OCI-LY3 (cell line): ENCODE data around the gene IFNGR2.

Experiments used
- H2AFZ ChIP-seq: fragments of 200-600, 300-600 bp; shearing (Covaris generic); 2 replicates; pipeline ENCODE4 v1.6.0; 2014; ENCODE audit warnings: antibody characterized with exemption, low read depth, low read length
- H3K27ac ChIP-seq: fragments of 200-600, 300-600 bp; sonication (generic); 2 replicates; pipeline ENCODE4 v1.5.1; 2014; ENCODE audit warnings: mild to moderate bottlenecking, low read length, moderate library complexity, mixed read lengths
- H3K27me3 ChIP-seq: fragments of 200-600, 300-600 bp; sonication (generic); 2 replicates; pipeline ENCODE4 v1.6.1; 2014; ENCODE audit warnings: low read depth, low read length, mixed read lengths
- H3K36me3 ChIP-seq: fragments of 200-600, 300-600 bp; sonication (generic); replicated peaks from 2 replicates; pipeline ENCODE3; 2014; ENCODE audit warnings: low read depth, low read length, mixed read lengths
- H3K4me1 ChIP-seq: fragments of 300-600, 200-600 bp; sonication (generic); 2 replicates; pipeline ENCODE4 v1.6.1; 2014; ENCODE audit warnings: low read length, mixed read lengths
- H3K4me2 ChIP-seq: fragments of 200-600, 300-600 bp; sonication (generic); 2 replicates; pipeline ENCODE4 v1.6.1; 2014; ENCODE audit warnings: low read length, mixed read lengths
- H3K4me3 ChIP-seq: fragments of 300-600, 200-600 bp; sonication (generic); 2 replicates; pipeline ENCODE4 v1.5.1; 2014; ENCODE audit warnings: antibody characterized with exemption, mild to moderate bottlenecking, low read length, moderate library complexity
- H3K79me2 ChIP-seq: fragments of 300-600, 200-600 bp; shearing (Covaris generic); 2 replicates; pipeline ENCODE4 v1.6.1; 2014; ENCODE audit warnings: mild to moderate bottlenecking, low read length, mixed read lengths
- H3K9ac ChIP-seq: fragments of 300-600, 200-600 bp; shearing (Covaris generic); 2 replicates; pipeline ENCODE4 v1.6.0; 2014; ENCODE audit warnings: mild to moderate bottlenecking, low read length, moderate library complexity
- H3K9me3 ChIP-seq: fragments of 200-600, 300-600 bp; shearing (Covaris generic); 2 replicates; pipeline ENCODE4 v1.6.1; 2014; ENCODE audit warnings: low read length, mixed read lengths; ENCODE audit not compliant: insufficient read depth
- H4K20me1 ChIP-seq: fragments of 200-600, 300-600 bp; sonication (generic); 2 replicates; pipeline ENCODE4 v1.6.1; 2016; ENCODE audit warnings: low read length, mixed read lengths; ENCODE audit not compliant: insufficient read depth
- CTCF ChIP-seq: fragments of 200-600, 300-600 bp; sonication (generic); IDR thresholded peaks from 2 replicates; pipeline ENCODE4 v1.5.1; 2014; ENCODE audit warnings: antibody characterized with exemption, low read length, low read depth
- EZH2phosphoT487 ChIP-seq: fragments of 200-600 bp; shearing (Covaris generic); IDR thresholded peaks from 2 replicates; pipeline ENCODE4 v1.6.1; 2018; ENCODE audit warnings: antibody characterized with exemption, mixed run types, low read depth

The IFNGR2 gene

DNA sequence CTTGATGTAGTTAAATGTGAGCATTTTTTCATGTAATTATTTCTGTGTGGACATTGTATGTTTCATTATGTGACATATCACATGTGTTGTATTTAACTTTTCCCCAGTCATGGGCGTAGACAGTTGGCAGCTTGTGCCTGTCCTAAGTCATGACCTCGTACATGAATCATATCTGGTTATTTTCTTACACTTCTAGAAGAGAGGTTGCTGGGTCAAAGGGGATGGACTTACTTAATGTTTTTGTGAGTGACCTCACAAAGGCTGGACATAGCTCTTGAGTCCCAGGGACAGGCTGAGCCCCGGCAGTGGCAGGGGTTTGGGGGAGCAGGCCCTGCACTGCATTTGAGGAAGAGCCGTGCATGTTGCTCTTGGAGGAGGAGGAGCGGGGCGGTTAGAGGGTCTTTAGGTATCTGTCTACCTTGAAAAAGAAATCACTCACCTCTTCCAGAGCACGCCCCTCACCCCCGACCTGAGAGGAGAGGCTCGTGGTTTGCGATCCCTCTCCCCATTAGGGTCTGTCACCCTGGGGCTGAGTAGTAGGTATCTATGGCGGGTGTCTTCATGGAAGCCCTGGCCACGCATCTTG lies 16.4 kb downstream of the IFNGR2 start:
- Histone ChIP-seq H3K27me3 (no peaks in the 10 kb centered on the region), H4K20me1 (peaks cover 7% of the 10 kb centered on the region), H3K4me2 (no peak overlapping the region), H3K79me2 (peaks cover 32% of the 10 kb centered on the region), H3K4me1 (no peaks in the 10 kb centered on the region), H3K27ac (no peak overlapping the region), H3K9ac (no peak overlapping the region), H2AFZ (no peak overlapping the region), H3K4me3 (no peak overlapping the region), H3K36me3 (peaks cover 27% of the 10 kb centered on the region), H3K9me3 (no peaks in the 10 kb centered on the region)
- TF ChIP-seq EZH2phosphoT487: no peak
- TF ChIP-seq CTCF: no peak

DNA sequence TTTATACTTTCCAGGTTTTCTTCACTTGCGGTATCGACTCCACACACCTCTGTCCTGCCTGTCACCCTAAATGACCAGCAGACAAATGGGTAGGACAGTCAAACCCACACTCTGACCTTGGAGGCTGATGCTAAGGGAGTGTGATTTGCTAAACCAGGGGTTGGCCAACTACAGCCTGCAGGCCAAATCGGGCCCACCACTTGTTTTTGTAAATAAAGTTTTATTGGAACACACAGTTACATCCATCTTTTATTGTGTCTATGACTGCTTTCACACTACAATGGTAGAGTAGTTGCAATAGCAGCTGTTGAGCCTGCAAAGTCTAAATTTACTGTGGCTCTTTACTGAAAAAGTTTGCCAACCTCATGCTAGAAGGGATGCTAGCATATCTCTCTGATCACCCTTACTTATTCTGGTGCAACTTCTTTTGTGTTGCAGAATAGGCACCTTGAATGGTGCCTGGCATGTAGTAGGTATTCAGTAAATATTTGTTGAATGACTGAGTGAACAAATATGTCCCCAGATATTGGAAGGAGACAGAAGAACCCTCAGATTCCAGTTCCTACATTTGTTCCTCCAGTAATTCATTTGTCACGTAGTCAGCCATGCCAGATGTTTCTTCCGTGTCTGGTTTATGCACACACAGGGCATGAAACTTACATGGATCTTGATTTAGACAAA lies 18.6 kb downstream of the IFNGR2 start:
- peaks cover 29% of the 10 kb centered on the region for H3K36me3 ChIP-seq
- no peak overlapping the region for H3K9ac ChIP-seq
- H2AFZ ChIP-seq: no peak overlapping the region
- H3K27me3 ChIP-seq: no peaks in the 10 kb centered on the region
- H3K4me2 ChIP-seq: no peak overlapping the region
- peaks cover 18% of the 10 kb centered on the region for H3K79me2 ChIP-seq
- no peaks in the 10 kb centered on the region for H4K20me1 ChIP-seq
- H3K4me1 ChIP-seq: no peaks in the 10 kb centered on the region
- TF ChIP-seq EZH2phosphoT487: no peak
- TF ChIP-seq CTCF: no peak
- no peak overlapping the region for H3K4me3 ChIP-seq
- no peaks in the 10 kb centered on the region for H3K9me3 ChIP-seq
- H3K27ac ChIP-seq: no peak overlapping the region

GRCh38 chr21:33424214-33424613 lies 21.0 kb downstream of the IFNGR2 start:
- Histone ChIP-seq H3K27ac (no peak overlapping the region), H3K9me3 (no peaks in the 10 kb centered on the region), H3K27me3 (no peaks in the 10 kb centered on the region), H3K4me2 (no peak overlapping the region), H3K36me3 (peaks cover 42% of the 10 kb centered on the region), H4K20me1 (no peaks in the 10 kb centered on the region), H3K4me3 (no peak overlapping the region), H2AFZ (no peak overlapping the region), H3K9ac (no peak overlapping the region), H3K4me1 (no peaks in the 10 kb centered on the region), H3K79me2 (peaks cover 6% of the 10 kb centered on the region)
- no peak for TF ChIP-seq EZH2phosphoT487
- TF ChIP-seq CTCF: no peak

GRCh38 chr21:33425825-33426224 lies 22.6 kb downstream of the IFNGR2 start:
- peaks cover 45% of the 10 kb centered on the region for H3K36me3 ChIP-seq

More at GRCh38 chr21:33425825-33426224, 22.6 kb downstream of the IFNGR2 start:
- H3K27me3 ChIP-seq: no peaks in the 10 kb centered on the region
- H3K4me2 ChIP-seq: no peak overlapping the region
- no peak overlapping the region for H3K9ac ChIP-seq
- H3K79me2 ChIP-seq: no peaks in the 10 kb centered on the region
- H4K20me1 ChIP-seq: no peaks in the 10 kb centered on the region
- H3K27ac ChIP-seq: no peak overlapping the region
- TF ChIP-seq EZH2phosphoT487: no peak
- no peak overlapping the region for H2AFZ ChIP-seq
- no peak overlapping the region for H3K4me3 ChIP-seq
- H3K4me1 ChIP-seq: no peaks in the 10 kb centered on the region
- H3K9me3 ChIP-seq: no peaks in the 10 kb centered on the region
